Neuron (in vitro differentiated cells): Measurements from ENCODE around the gene CALCB.

Experiments used
- H2AFZ ChIP-seq: one replicate; pipeline ENCODE4 v1.6.1; 2013; ENCODE audit warnings: low read depth, mild to moderate bottlenecking, inconsistent platforms, low read length, moderate library complexity
- H3K27me3 ChIP-seq: one replicate; pipeline ENCODE4 v1.6.1; 2013; ENCODE audit warnings: low read length; ENCODE audit not compliant: insufficient read depth
- H3K36me3 ChIP-seq: one replicate; pipeline ENCODE4 v1.6.1; 2013; ENCODE audit warnings: low read length; ENCODE audit not compliant: insufficient read depth
- H3K4me1 ChIP-seq: one replicate; pipeline ENCODE4 v1.6.1; 2013; ENCODE audit warnings: low read length; ENCODE audit not compliant: insufficient read depth
- H3K4me3 ChIP-seq: 2 replicates; pipeline ENCODE4 v1.5.1; 2013; ENCODE audit warnings: mild to moderate bottlenecking, low read length, moderate library complexity
- H3K9me3 ChIP-seq: one replicate; pipeline ENCODE4 v1.6.1; 2013; ENCODE audit warnings: low read length

The CALCB gene

DNA sequence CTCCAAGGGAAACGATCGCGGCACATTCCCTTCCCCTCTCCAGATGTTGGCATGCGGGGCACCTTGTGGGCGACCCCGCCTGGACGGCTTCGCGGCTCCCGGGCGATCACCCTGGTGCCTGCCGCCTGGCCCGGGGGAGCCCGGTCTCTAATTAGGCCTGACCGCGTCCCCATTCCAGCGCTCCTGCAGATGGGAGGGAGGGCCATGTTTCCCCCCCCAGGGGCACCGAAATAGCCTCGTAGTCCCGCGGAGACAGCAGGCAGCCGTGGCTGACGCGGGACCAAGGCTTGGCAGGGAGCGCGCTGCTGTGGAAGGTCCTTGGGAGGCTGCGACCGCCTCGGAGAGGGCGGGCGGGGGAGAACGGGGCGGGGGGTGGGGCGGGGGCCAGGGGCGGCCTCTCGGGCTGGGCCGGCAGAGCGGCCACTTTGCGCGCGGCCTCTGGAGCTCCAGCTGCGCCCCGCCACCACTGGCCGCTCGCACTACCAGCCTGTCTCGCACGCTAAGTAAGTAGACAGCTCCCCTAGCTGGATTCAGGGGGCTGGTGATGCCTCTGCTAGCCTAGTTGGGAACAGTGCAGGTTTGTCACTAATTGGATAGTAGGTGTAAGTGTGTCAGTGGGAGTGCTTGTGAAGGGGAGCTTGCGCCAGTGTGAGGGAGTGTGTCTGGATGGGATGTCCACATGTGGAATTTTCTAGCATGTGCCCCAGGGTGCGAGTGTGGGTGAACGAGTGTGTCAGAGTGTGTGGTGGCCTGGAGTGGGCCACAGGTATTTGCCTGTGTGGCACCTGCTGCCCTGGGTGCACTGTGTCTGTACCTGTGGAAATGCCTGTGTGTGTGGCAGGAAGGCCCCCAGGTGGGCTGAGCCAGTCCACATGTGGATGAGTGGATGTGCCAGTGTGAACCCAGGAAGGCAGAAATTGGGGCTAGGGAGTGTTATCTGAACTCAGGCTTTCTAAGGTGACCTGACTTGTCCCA is 41.4 kb downstream of the CALCB start, which contains the start of gene INSC:
TSS of gene INSC (plus strand) at position 423 of the 975 bp plus-strand sequence. CDS start 34,252 bp downstream, outside the sequence.
- Histone ChIP-seq H3K36me3 (no peaks in the 10 kb centered on the region), H3K27me3 (peaks cover 18% of the 10 kb centered on the region), H2AFZ (no peak within 1 kb of the TSS), H3K4me3 (no peak within 1 kb of the TSS), H3K4me1 (no peaks in the 10 kb centered on the region), H3K9me3 (no peaks in the 10 kb centered on the region)

DNA sequence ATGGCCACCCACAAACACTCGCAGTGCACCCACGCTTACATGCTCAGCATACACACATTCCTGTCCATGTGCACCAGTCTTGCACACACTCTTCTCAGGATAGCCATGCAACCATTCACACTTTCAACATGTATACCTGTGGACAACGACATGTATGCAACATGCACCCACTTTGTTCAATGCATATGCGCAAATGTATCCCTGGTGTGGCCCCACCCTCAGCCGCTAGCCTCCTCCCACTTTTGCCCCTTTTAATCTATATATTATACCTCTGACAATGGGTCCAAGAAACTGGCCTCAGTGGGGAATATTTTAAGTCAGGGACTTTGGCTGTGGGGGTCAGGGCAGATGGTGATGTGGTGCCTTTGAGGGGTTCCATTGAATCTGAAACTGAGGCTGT is 42.3 kb downstream of the CALCB start:
- Histone ChIP-seq H3K27me3 (peaks cover 18% of the 10 kb centered on the region), H3K4me1 (no peaks in the 10 kb centered on the region), H2AFZ (no peak overlapping the region), H3K9me3 (no peaks in the 10 kb centered on the region), H3K4me3 (no peak overlapping the region), H3K36me3 (no peaks in the 10 kb centered on the region)

DNA sequence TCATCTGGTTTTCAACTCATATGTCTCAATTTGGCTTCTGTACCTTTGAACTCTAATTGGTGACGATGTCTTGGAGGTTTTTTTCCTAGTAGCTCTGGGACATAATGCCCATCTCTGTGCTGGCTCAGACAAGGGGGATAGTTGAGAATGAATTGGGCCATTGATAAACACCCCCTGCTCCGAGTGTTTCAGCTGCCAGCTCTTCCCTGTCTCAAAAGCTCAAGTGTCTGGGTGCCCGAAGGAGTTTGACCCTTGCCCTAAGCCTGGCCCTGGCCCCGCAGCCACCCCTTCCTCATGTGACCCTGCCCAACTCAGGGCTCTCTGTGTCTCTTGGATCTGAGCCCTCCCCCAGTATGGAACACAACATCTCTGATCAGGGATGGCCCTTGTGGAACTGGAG is 44.4 kb downstream of the CALCB start:
- Histone ChIP-seq H2AFZ (no peak overlapping the region), H3K4me3 (no peak overlapping the region), H3K9me3 (no peaks in the 10 kb centered on the region), H3K27me3 (peaks cover 18% of the 10 kb centered on the region), H3K4me1 (no peaks in the 10 kb centered on the region), H3K36me3 (no peaks in the 10 kb centered on the region)

DNA sequence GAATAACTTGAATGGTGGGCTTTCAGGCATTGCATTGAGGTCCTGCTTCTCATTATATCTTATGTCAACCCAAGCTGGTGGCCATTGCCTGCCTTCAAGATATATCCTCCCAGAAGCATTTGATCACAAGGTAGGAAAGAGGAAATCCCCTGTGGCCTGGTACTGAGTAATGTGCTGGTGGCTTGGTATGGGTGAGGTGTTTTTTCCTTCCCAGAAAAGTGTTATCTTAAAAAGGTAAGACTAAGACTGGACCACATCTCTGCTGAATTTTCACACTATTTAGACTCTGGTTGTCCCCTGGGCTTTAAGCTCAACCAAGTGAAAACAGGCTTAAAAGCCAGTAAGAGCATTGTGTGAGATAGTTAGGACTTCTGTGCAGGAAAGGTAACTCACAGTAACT is 45.0 kb downstream of the CALCB start:
- Histone ChIP-seq H2AFZ (no peak overlapping the region), H3K4me3 (no peak overlapping the region), H3K9me3 (no peaks in the 10 kb centered on the region), H3K36me3 (no peaks in the 10 kb centered on the region), H3K4me1 (no peaks in the 10 kb centered on the region), H3K27me3 (peaks cover 16% of the 10 kb centered on the region)

DNA sequence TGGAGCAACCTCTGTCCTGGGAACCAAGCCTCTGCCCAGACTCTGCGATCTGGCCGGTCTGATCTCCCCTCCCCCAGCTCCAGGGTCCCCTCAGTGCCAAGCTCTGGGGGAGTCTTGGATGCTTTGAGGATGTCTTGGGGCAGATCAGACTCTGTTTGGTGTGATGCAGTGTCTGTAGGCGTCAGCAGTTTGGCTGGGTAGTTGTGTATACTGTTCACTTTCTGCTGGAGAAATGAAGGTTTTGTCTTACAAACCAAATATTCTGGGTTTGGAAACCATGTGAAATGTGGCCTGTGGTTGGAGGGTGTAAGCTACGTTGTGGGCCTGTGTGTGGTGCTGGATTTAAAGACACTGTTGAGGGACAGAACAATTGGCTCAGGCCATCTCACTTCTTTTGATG is 46.0 kb downstream of the CALCB start:
- Histone ChIP-seq H2AFZ (no peak overlapping the region), H3K27me3 (peaks cover 9% of the 10 kb centered on the region), H3K36me3 (no peaks in the 10 kb centered on the region), H3K4me1 (no peaks in the 10 kb centered on the region), H3K9me3 (no peaks in the 10 kb centered on the region), H3K4me3 (no peak overlapping the region)

DNA sequence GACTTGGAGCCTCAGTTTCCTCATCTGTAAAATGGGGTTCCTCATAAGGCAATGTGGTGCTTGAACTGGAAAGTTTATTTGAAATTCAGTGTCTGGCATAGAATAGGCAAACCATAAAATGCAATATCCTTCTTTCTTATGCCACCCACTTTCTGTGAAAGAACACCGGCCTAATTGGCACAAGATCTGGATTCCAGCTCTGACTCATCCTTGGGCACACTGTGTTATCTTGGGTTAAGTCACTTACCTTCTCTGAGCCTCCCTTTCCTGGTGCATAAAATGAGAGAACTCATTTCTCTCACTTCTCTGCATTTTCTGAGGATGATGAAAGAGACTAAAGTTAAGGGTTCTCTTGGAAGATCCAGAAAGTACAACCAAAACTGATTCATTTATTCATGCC is 46.4 kb downstream of the CALCB start:
- peaks cover 7% of the 10 kb centered on the region for H3K27me3 ChIP-seq
- H2AFZ ChIP-seq, result no peak overlapping the region
- no peaks in the 10 kb centered on the region for H3K9me3 ChIP-seq
- no peaks in the 10 kb centered on the region for H3K36me3 ChIP-seq
- no peaks in the 10 kb centered on the region for H3K4me1 ChIP-seq
- H3K4me3 ChIP-seq, result no peak overlapping the region

DNA sequence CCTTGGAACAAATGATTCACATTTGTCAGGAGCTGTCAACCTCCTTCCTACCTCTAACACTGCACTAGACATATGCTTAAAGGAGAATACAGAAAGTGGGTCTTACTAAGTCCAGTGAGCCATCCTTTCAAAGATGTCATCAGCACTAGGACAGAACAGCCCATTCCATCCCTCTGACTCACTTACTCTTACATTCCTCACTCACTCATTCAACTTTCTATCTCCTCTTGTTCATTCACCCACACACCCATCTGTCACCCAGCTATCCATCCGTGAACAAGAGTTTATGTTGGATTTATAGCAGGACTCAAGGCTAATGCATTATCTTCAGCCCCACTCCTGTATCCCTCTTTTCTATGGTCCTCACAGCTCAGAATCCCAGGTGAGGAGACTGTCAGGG is 50.5 kb downstream of the CALCB start:
- H3K4me3 ChIP-seq, result no peak overlapping the region
- no peaks in the 10 kb centered on the region for H3K9me3 ChIP-seq
- no peaks in the 10 kb centered on the region for H3K36me3 ChIP-seq
- H3K27me3 ChIP-seq, result no peaks in the 10 kb centered on the region
- H3K4me1 ChIP-seq, result no peaks in the 10 kb centered on the region
- H2AFZ ChIP-seq, result no peak overlapping the region

DNA sequence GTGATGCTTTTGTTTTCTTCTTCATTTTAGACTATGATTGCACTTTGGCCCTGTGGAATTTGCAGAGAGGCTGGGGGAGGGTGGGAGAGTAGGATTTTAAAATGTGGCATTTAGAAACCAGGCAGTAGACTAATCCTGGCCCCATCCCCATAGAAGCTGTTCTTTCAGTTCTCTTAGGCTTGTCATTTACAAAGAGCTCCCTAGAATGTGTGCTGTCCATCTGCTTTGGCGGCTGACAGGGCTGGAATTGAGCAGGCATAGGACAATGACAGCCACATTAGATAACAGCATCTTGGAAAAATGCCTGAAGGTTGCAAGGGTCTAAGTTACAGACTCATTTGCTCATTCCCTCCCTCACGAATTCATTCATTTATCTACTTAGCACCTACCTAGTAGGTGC is 51.1 kb downstream of the CALCB start:
- H3K4me1 ChIP-seq, result no peaks in the 10 kb centered on the region
- no peaks in the 10 kb centered on the region for H3K36me3 ChIP-seq
- H3K27me3 ChIP-seq, result no peaks in the 10 kb centered on the region
- H2AFZ ChIP-seq, result no peak overlapping the region
- no peak overlapping the region for H3K4me3 ChIP-seq
- no peaks in the 10 kb centered on the region for H3K9me3 ChIP-seq

DNA sequence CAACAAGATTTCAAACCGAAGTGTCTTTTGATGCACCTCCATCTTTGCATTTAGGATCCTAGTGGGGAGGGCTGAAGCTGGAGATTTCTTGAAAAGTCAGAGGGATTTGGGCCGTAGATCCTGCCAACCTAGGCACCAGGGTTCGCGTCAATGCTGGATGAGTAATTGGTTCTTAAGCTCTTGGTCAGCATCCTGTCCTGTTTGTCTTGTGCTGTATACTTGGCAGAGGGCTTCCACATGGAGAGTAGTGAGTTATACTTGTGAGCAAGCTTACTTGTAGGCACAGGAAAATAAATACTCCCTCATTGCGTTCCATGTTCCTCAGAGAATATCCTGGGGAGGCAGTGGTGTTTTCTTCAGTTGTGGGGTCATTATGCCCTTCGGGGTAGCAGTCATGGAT is 53.9 kb downstream of the CALCB start:
- Histone ChIP-seq H3K27me3 (no peaks in the 10 kb centered on the region), H2AFZ (no peak overlapping the region), H3K4me3 (no peak overlapping the region), H3K4me1 (no peaks in the 10 kb centered on the region), H3K36me3 (no peaks in the 10 kb centered on the region), H3K9me3 (no peaks in the 10 kb centered on the region)
